ENCODE data around the gene MANSC4. TPM values are rescaled to one million over a fixed set of nuclear protein-coding genes. Genes with fewer than 3 reads are reported as not detected.

MANSC4 gene
- total and polyA plus RNA-seq, 10 of the 15 experiments (the other 5 are each of a cell fraction or from before 2014, with no cell fraction given): 0.18 to 0.21 (median 0.19) TPM; not detected in 7

DNA sequence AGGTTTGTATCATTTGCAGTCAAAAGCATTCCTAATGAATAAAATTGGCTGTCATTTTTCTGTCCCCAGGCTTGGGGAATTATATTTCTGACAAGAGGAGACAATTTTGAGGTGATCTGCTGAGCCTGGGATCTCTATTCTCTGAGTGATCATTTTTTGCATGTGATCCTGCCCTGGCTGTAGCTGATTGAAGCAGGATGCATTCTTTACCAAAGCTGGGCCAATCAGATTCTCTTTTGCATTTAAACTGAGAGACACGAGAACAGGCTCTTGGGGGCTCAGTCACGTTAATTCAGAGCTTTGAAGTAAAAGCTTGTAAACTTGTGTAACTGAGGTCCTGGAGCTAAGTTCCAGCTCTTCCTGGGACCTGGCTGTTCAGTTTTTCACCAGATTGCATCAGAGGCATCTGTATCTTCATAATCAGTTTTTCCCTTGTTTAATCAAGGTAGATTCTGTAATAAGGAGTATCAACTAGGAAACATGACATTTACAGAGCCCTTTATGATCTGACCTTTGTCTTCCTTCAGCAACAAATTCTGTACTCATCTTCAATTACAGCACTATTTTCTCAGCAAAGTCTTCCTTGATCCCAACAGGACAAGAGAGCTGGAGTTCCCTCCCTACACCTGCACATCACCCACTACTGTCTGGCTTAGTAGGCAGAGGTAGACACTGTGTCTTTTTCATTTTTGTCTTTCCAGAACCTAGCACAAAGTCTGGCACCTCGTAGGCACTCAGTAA is 35.0 kb upstream of the MANSC4 start (continued):
- TF ChIP-seq EED (IDR thresholded peaks at IDR 0.05; ENCODE audit: low read depth) (no peak), KLF5 (IDR thresholded peaks at IDR 0.05; ENCODE audit: partially characterized antibody) (no peak), TCF3 (IDR thresholded peaks at IDR 0.05; ENCODE audit: borderline replicate concordance, insufficient read depth, low read depth, low read length) (no peak), NR2F1 (conservative IDR thresholded peaks at IDR 0.05) (no peak), CBFB (IDR thresholded peaks at IDR 0.05; ENCODE audit: low read depth) (no peak), SUPT20H (IDR thresholded peaks at IDR 0.05; ENCODE audit: borderline replicate concordance, control insufficient read depth, low read depth, low read length) (no peak)

DNA sequence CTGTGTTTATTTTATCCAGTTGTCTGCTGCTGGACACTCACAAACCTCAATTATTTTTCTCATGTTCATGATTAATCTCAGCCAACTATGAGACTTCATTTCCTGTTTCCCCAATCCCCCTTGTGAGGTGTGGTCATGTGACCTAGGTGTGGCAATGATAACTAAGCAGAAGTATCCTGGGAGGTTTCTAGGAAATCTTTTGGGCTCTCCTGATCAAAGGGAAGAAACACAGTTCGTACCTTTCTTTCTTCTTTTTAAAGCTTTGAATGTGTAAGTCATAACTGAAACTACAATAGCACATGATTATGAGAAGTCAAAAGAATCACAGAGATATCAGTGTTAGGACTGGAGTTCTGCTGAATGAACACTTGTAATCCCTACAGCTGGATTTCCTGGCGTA is 34.4 kb upstream of the MANSC4 start:
- BruUV-seq (replicated peaks): no TSS peak
- ChIA-PET RAD21 (ENCODE audit: unreplicated experiment) (interaction anchor here (0.8 kb wide), 1 partner anchor 82 kb away, joined by 3 read pairs; no protein-coding TSS in a partner anchor), CTCF (interaction anchor here (0.9 to 1.3 kb wide), 2 partner anchors 79 to 80 kb away, joined by 3 read pairs; no protein-coding TSS in a partner anchor), SMC1A (ENCODE audit: uncharacterized antibody, unreplicated experiment) (interaction anchor here (0.9 kb wide), 1 partner anchor 15 kb away, joined by 3 read pairs; no protein-coding TSS in a partner anchor), POLR2A (interaction anchor here (1.0 kb wide), 1 partner anchor 9 kb away, joined by 3 read pairs; no protein-coding TSS in a partner anchor)
- Histone ChIP-seq H3K4me1 (ENCODE audit: control insufficient read depth, insufficient read depth, low read length) (no peaks in the 10 kb centered on the region), H3K4me3 (no peak overlapping the region), H3K9me3 (replicated peaks; ENCODE audit: control insufficient read depth, insufficient read depth, low read length) (no peaks in the 10 kb centered on the region), H3K9ac (ENCODE audit: control insufficient read depth, insufficient read depth, low read length) (no peak overlapping the region), H3K36me3 (ENCODE audit: control insufficient read depth in 2 of 2, insufficient read depth in 2 of 2, low read length in 1 of 2) (no peaks in the 10 kb centered on the region), H3K4me2 (ENCODE audit: control insufficient read depth, insufficient read depth) (no peak overlapping the region), H2AFZ (ENCODE audit: control insufficient read depth, low read depth, low read length) (no peak overlapping the region), H3K27ac (ENCODE audit: control insufficient read depth, insufficient read depth) (no peak overlapping the region), H4K20me1 (ENCODE audit: control insufficient read depth, insufficient read depth) (no peaks in the 10 kb centered on the region; the same call in 1 of the 2 replicates), H3K79me2 (ENCODE audit: control insufficient read depth, insufficient read depth, low read length) (no peaks in the 10 kb centered on the region), H3K27me3 (replicated peaks in 1 of 2; ENCODE audit: control insufficient read depth in 2 of 2, insufficient read depth in 2 of 2, low read length in 1 of 2) (0 out of 4 replicates have a peak, but pooled peaks cover 0 to 2% of the 10 kb centered on the region in 2 experiments)
- intact Hi-C loops (cut with micrococcal nuclease; ENCODE audit: unreplicated experiment): no loop called here
- FAIRE-seq (no peak), DNase-seq (ENCODE audit: low read depth, low spot score) (no peak), ATAC-seq (no peak)
- in situ Hi-C loops (cut with MboI): no loop called here
- TF ChIP-seq CEBPB (IDR thresholded peaks at IDR 0.05; ENCODE audit: borderline replicate concordance in 1 of 2, low read depth in 2 of 2, low read length in 2 of 2) (no peak), DPF2 (IDR thresholded peaks at IDR 0.05) (no peak), ZZZ3 (IDR thresholded peaks at IDR 0.05; ENCODE audit: control insufficient read depth, insufficient read length, low read depth) (no peak), NFYA (IDR thresholded peaks at IDR 0.05; ENCODE audit: borderline replicate concordance, low read depth, low read length) (no peak), NR2F1 (conservative IDR thresholded peaks at IDR 0.05) (no peak), MEF2A (IDR thresholded peaks at IDR 0.05; ENCODE audit: insufficient read depth, low read depth, low read length) (no peak), TCF3 (IDR thresholded peaks at IDR 0.05; ENCODE audit: borderline replicate concordance, insufficient read depth, low read depth, low read length) (no peak), RFX5 (IDR thresholded peaks at IDR 0.05; ENCODE audit: low read depth, low read length) (no peak)
- WGBS (ENCODE audit: insufficient coverage, insufficient replicate concordance, low lambda C conversion rate, missing lambda C conversion rate): 64% methylated on average over 2 of the region's 2 CpGs

Data from GM12878 (cell line).